ENCODE measurements around the gene BAG1.
A peak's percentile ranks its signal among the peaks of the same experiment; 100 is the strongest.

Gene BAG1

DNA sequence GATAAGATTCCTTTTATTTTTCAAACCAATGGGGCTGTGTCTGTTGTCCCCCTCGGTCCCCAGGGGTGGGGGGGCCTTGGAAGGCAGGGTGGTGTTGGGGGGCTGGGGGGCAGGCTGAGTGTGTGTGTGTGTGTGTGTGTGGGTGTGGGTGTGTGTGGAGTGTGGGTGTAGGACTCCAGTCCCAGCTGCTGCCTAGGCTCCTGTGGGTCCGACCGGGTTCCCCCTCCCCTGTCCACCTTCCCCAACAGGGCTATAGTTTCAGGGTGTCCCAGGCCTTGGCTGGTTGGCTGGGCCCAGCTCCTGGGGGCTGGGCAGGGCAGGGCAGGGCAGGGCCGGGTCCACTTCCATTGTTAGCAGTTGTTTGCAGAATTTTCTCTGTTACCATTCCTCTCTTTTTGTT lies 23.7 kb upstream of the BAG1 start:
- no peak overlapping the region for H3K4me3 ChIP-seq (ENCODE audit: control insufficient read depth, low read depth, low read length)
- DNase-seq (ENCODE audit: low read depth), result no peak
- TF ChIP-seq, protein P1, sequence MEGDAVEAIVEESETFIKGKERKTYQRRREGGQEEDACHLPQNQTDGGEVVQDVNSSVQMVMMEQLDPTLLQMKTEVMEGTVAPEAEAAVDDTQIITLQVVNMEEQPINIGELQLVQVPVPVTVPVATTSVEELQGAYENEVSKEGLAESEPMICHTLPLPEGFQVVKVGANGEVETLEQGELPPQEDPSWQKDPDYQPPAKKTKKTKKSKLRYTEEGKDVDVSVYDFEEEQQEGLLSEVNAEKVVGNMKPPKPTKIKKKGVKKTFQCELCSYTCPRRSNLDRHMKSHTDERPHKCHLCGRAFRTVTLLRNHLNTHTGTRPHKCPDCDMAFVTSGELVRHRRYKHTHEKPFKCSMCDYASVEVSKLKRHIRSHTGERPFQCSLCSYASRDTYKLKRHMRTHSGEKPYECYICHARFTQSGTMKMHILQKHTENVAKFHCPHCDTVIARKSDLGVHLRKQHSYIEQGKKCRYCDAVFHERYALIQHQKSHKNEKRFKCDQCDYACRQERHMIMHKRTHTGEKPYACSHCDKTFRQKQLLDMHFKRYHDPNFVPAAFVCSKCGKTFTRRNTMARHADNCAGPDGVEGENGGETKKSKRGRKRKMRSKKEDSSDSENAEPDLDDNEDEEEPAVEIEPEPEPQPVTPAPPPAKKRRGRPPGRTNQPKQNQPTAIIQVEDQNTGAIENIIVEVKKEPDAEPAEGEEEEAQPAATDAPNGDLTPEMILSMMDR (conservative IDR thresholded peaks at IDR 0.05; ENCODE audit: control insufficient read depth, insufficient read depth, low read depth, low read length), result no peak

DNA sequence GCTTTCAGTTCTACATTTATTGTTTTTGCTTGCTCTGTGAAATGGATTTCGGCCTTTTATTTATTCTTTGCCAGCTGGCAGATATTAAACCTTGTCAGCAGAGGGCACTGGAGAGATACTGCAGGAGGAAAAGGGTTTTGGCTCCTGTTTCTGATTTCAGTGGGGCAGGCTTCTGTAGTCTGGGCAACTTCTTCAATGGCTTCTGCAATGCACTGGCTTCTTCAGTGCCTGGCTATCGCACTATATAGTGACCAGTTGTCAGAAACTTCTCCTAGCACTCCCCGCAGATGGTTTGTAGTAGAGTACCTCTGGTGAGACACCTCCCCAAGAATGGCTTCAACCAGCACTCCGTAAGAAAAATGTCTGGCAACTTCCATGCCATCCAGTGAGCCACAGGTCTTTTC lies 22.6 kb upstream of the BAG1 start:
- TF ChIP-seq, protein P1 (conservative IDR thresholded peaks at IDR 0.05; ENCODE audit: control insufficient read depth, insufficient read depth, low read depth, low read length), result peak; percentile 92
- peak; percentile 77 for DNase-seq (ENCODE audit: low read depth)

DNA sequence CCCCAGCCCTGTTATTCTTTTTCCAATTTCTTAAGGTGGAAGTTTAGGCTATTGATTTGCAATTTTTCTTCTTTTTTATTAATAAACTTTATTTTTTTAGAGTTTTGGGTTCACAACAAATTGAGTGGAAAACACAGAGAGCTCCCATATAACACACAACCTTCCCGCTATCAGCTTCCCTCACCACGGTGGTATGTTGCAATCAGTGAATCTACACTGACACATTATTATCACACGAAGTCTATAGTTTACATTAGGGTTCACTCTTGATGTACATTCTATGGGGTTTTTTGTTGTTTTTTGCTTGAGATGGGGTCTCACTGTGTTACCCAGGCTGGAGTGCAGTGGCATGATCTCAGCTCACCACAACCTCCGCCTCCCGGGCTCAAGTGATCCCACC lies 21.0 kb upstream of the BAG1 start:
- DNase-seq (ENCODE audit: low read depth), result no peak

More for the DNA sequence above, 22.6 kb upstream of the BAG1 start:
- H3K4me3 ChIP-seq (ENCODE audit: control insufficient read depth, low read depth, low read length), result no peak overlapping the region

DNA sequence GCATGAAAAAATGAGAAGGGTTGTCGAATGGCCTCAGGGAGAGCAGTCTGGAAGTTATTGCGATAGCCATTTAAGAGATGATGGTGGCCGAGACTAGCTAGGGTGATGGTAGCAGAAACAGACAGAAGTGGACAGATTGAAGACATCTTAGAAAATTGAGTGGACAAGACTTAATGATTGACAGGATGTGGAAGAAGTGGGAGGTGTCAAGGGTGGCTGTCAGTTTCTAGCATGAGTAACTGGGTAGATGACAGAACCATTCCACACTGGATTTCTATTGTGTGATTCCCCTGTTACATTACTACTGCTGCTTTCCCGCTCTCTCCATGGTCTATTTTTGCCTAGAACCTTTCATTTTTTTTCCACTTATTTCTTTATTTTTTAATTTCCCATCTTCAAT lies 13.0 kb upstream of the BAG1 start:
- DNase-seq (ENCODE audit: low read depth), result no peak
- TF ChIP-seq, protein P1 (conservative IDR thresholded peaks at IDR 0.05; ENCODE audit: control insufficient read depth, insufficient read depth, low read depth, low read length), result no peak
- no peak overlapping the region for H3K4me3 ChIP-seq (ENCODE audit: control insufficient read depth, low read depth, low read length)

More for the DNA sequence above, 21.0 kb upstream of the BAG1 start:
- H3K4me3 ChIP-seq (ENCODE audit: control insufficient read depth, low read depth, low read length), result no peak overlapping the region
- TF ChIP-seq, protein P1 (conservative IDR thresholded peaks at IDR 0.05; ENCODE audit: control insufficient read depth, insufficient read depth, low read depth, low read length), result no peak

DNA sequence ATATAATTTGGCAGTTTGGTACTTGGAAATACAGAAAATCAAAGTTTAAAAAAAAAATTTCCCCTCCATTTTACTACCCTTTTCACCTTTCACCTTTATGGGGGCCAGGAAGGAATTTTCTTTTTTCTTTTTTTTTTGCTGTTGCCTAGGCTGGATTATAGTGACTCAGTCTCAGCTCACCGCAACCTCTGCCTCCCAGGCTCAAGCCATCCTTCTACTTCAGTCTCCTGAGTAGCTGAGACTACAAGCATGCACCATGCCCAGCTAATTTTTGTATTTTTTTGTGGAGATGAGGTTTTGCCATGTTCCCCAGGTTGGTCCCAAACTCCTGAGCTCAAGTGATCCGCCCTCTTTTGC lies 9.4 kb upstream of the BAG1 start:
- no peak for DNase-seq (ENCODE audit: low read depth)
- no peak overlapping the region for H3K4me3 ChIP-seq (ENCODE audit: control insufficient read depth, low read depth, low read length)
- TF ChIP-seq, protein P1 (conservative IDR thresholded peaks at IDR 0.05; ENCODE audit: control insufficient read depth, insufficient read depth, low read depth, low read length), result no peak

DNA sequence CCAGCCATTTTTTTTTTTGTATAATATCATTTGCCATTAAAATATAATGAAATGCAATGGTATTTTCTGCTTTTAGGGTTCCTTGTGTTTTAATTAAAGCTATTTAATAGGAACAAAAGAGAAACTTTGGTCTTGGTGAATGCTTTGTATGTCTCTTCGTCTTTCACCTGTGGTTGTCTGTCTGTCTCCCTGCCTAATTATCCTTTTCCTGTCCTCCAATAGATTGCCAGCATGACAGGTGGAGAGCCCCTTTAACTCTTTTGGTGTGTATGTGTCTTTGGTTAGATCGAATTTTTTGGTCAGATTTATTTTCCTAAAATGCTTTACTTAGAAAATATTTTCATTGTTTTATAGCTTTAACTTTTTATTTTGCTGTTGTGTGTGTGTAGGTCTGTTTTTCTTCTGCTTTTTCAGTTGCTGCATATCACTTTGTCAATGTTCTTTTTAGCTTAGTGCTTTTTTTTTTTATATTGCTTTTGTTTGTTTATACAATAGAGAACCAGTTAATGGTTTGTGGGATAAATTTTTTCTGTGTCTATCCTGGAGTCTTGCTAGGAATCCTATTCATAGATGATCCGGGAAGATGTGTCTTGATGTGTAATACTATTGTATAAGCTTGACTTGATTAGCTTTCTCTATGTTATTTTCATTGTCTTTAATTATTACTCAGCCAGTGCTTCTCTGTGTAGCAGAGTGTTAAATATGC lies 8.9 kb upstream of the BAG1 start:
- DNase-seq (ENCODE audit: low read depth), result no peak
- H3K4me3 ChIP-seq (ENCODE audit: control insufficient read depth, low read depth, low read length), result no peak overlapping the region
- TF ChIP-seq, protein P1 (conservative IDR thresholded peaks at IDR 0.05; ENCODE audit: control insufficient read depth, insufficient read depth, low read depth, low read length), result no peak

DNA sequence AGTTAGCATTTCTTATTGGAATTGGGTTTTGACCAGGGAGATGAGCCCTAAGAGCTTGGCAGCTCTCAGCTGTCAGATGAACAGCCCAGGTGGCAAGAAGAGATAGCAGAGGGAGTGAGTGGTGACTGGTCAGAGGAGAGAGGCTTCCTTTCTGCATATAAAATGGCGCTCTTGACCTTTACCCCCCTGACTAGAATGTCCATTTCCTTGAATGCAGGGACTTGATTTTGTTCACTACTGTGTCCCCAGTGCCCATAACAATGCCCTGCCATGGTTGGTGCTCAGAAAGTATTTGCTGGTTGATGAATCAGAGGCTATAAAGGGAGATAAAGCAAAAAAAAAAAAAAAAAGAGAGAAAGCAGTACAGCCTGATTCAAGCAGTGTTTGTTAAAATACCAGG lies 7.6 kb upstream of the BAG1 start:
- TF ChIP-seq, protein P1 (conservative IDR thresholded peaks at IDR 0.05; ENCODE audit: control insufficient read depth, insufficient read depth, low read depth, low read length), result no peak
- no peak overlapping the region for H3K4me3 ChIP-seq (ENCODE audit: control insufficient read depth, low read depth, low read length)
- DNase-seq (ENCODE audit: low read depth), result no peak
